Activated T-cell treated with anti-CD3 and anti-CD28 coated beads, Interleukin-2, amount 50 U/mL, for 1 hour (primary cell): ENCODE measurements around the gene SART1.
"Not testable (repeated sequence)": the region's sequence is repeated elsewhere in the genome, so short reads cannot be mapped to it uniquely, and the experiment has no call there.

ENCODE experiments used
- DNase-seq: peaks from one replicate; pipeline ENCODE4 v3.0.0-alpha.2; 2020

The SART1 gene

GRCh38 chr11:66020212-66020611 lies 58.7 kb downstream of the SART1 start:
- no peak for DNase-seq

GRCh38 chr11:66020618-66021357 lies 59.3 kb downstream of the SART1 start:
- no peak for DNase-seq

- DNase-seq = peak; percentile 87
Measured at GRCh38 chr11:66022401-66023185, 61.1 kb downstream of the SART1 start.

GRCh38 chr11:66023186-66023440 lies 61.6 kb downstream of the SART1 start:
- not testable (repeated sequence) for DNase-seq

GRCh38 chr11:66026017-66026529 lies 64.5 kb downstream of the SART1 start, which contains the start of gene CATSPER1:
TSS of gene CATSPER1 (minus strand) at chr11:66026479. CDS start at chr11:66026379, 100 bp downstream.
- no peak for DNase-seq
